IMR-90 (cell line): Measurements from ENCODE around the gene IFIH1.

Experiments
- POLR2A ChIP-seq: IDR thresholded peaks from 2 replicates; pipeline ENCODE4 v1.6.1; 2012; ENCODE audit warnings: mild to moderate bottlenecking, low read depth, low read length
- RCOR1 ChIP-seq: IDR thresholded peaks from 2 replicates; pipeline ENCODE4 v1.6.1; 2012; ENCODE audit warnings: mild to moderate bottlenecking, low read length, improper control_type of control experiment; ENCODE audit not compliant: insufficient replicate concordance
- USF2 ChIP-seq: fragments of 150-350 bp; IDR thresholded peaks from 2 replicates; pipeline ENCODE4 v1.6.1; 2017; ENCODE audit warnings: mild to moderate bottlenecking, antibody characterized with exemption, low read length, low read depth
- TF ChIP-seq, protein P1 (sequence below): conservative IDR thresholded peaks from 2 replicates; pipeline ENCODE4 v1.5.1; 2012; ENCODE audit warnings: mild to moderate bottlenecking, low read depth, low read length, improper control_type of control experiment

DNA sequence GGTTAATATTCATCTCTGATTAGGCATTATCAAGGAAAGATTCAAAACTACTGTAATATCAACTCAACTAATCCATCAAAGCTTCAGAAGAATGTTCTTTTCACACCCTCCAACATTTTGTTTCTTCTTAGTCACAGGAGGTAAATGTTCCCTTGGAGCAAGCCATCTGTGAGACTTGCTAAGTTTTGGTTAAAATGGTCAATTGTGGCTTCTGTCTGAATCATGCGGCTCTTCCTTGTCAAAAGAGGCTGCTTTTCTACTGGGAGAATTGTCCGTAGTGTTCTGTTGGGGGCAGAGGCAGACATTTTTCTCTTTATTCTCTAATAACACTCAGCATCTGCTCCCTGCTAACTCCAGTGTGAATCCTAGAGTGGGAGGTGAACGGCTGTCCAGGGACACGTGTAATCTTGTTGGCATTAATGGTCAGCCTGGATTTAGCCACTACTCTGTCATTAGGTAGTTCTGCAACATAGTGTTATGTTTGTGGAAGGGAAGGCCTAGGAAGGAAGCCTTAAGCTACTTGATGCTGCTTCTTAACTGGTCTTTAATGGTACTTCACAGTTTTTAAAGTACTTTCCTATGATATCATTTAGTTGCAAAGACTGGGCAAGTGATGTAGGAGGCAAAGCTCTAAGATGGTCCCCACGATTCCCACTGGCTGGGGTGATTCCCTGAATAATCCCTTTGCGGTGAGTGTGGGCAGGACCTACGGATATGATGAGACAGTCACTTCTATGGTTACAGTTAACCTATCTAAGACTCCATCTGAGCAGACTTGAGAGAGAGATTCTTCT is 52.6 kb downstream of the IFIH1 start:
- TF ChIP-seq, protein P1, sequence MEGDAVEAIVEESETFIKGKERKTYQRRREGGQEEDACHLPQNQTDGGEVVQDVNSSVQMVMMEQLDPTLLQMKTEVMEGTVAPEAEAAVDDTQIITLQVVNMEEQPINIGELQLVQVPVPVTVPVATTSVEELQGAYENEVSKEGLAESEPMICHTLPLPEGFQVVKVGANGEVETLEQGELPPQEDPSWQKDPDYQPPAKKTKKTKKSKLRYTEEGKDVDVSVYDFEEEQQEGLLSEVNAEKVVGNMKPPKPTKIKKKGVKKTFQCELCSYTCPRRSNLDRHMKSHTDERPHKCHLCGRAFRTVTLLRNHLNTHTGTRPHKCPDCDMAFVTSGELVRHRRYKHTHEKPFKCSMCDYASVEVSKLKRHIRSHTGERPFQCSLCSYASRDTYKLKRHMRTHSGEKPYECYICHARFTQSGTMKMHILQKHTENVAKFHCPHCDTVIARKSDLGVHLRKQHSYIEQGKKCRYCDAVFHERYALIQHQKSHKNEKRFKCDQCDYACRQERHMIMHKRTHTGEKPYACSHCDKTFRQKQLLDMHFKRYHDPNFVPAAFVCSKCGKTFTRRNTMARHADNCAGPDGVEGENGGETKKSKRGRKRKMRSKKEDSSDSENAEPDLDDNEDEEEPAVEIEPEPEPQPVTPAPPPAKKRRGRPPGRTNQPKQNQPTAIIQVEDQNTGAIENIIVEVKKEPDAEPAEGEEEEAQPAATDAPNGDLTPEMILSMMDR: no peak
- TF ChIP-seq RCOR1: no peak
- TF ChIP-seq POLR2A: no peak
- no peak for TF ChIP-seq USF2
